HG03108 (cell line): ENCODE results near the gene SYCN.

ENCODE experiments used
- ATAC-seq: cut with Tn5 transposase; IDR thresholded peaks from one replicate; pipeline ENCODE4 v1.9.1; 2021; ENCODE audit warnings: moderate library complexity; ENCODE audit not compliant: unreplicated experiment

The SYCN gene

GRCh38 chr19:39156326-39157230 is 47.5 kb downstream of the SYCN start:
- no peak for ATAC-seq

DNA sequence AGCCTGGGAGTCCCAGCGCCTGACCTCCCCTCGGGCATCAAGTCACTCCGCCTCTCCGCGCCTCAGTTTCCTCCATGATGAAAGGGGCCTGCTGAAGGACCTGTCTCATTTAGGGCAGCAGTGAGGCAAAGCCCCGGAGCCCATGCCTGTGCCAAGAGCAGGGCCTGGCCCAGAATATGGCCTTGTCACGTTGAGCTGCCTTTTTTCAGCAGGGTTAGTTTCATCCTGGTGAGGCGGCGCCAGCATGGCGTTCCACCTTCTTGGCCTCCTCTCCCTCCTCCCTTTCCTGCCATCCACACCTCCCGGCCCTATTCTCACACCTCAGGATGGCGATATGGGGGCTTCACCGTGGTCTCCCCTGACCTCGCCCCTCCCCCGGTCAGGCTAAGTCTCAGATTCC is 48.3 kb downstream of the SYCN start:
- no peak for ATAC-seq

GRCh38 chr19:39155114-39155700 is 48.9 kb downstream of the SYCN start:
- no peak for ATAC-seq

- no peak for ATAC-seq
These were observed 49.4 kb downstream of the SYCN start for GRCh38 chr19:39154629-39155100.

DNA sequence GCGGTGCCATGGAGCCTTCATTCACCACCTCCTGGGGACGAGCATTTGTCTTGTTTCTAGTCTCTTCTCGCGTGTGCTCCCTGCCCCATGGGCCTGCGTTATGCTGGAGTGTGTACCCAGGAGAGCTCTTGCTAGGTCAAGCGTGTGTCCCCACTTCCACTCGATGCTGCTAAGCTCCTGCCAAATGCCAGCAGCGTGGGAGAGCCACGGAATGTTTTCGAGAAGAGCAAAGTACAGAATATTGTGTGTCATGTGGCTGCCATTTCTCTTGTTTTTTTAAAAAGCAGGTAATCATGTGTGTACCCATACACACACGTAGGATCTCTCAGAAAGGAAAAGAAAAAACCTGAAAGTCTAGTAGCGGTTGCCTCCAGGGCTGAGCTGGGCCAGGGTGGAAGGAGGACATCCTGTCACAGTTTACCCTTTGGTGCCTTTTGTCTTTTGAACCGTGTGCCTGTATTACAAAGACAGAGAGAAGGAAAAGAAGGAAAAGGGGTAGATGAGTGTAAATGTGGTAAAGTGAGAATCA is 49.9 kb downstream of the SYCN start:
- no peak for ATAC-seq
